Upper lobe of left lung (tissue), 4 donors: ENCODE measurements around the gene PATZ1.

Experiments
- POLR2AphosphoS5 ChIP-seq, 2 donors: sonication (generic); formaldehyde crosslinking; IDR thresholded peaks; one replicate each; pipeline ENCODE4 v1.5.1; 2017; ENCODE audit warnings: antibody characterized with exemption in 2 of 2
- TF ChIP-seq, protein P1 (sequence below), 6 experiments: fragments of 450-650 bp in 4 of 6; fragments of 200-600 bp in 2 of 6; sonication (generic) in 2 of 6; IDR thresholded peaks; one replicate each; pipeline ENCODE4 v1.5.1; 2016 to 2019; ENCODE audit warnings: antibody characterized with exemption in 6 of 6

DNA sequence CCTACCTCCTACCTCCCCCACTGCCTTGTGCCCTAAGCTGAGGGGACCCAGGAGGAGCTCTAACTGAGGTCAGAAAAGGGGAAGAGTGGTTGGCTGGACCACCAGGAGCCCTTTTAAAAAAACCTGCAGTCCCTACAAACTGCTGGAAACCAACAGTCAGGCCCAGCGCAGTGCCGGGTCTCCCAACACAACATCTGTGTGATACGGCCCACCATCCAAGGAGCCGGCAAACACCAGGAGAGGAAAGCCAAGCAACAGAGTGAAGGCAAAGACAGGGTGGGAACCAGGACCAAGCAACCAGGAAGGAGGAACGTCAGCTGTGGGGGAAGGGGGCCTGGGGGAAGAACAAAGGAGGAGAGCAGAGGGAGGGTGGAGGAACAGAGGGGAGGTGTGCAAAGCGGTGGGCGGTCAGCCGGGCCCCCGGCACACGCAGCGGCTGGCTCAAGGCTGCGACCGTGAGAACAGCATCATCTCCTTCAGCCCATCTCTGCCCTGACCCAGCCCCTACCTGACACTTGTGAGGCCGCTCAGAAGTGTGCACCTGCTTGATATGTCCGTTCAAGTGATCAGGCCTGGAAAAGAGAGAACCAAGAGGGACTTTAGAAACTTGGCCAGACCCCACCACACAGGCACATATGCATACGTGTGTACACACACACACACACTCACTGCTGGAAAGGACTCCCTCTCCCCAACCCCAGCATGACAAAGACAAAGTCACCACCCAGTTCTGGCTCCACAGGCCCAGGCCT lies 3.6 kb downstream of the PATZ1 start:
- TF ChIP-seq, protein P1, sequence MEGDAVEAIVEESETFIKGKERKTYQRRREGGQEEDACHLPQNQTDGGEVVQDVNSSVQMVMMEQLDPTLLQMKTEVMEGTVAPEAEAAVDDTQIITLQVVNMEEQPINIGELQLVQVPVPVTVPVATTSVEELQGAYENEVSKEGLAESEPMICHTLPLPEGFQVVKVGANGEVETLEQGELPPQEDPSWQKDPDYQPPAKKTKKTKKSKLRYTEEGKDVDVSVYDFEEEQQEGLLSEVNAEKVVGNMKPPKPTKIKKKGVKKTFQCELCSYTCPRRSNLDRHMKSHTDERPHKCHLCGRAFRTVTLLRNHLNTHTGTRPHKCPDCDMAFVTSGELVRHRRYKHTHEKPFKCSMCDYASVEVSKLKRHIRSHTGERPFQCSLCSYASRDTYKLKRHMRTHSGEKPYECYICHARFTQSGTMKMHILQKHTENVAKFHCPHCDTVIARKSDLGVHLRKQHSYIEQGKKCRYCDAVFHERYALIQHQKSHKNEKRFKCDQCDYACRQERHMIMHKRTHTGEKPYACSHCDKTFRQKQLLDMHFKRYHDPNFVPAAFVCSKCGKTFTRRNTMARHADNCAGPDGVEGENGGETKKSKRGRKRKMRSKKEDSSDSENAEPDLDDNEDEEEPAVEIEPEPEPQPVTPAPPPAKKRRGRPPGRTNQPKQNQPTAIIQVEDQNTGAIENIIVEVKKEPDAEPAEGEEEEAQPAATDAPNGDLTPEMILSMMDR (IDR thresholded peaks at IDR 0.05) = no peak
- TF ChIP-seq POLR2AphosphoS5 (IDR thresholded peaks at IDR 0.05) = no peak
